ENCODE results near the gene ZNF654.

DNA sequence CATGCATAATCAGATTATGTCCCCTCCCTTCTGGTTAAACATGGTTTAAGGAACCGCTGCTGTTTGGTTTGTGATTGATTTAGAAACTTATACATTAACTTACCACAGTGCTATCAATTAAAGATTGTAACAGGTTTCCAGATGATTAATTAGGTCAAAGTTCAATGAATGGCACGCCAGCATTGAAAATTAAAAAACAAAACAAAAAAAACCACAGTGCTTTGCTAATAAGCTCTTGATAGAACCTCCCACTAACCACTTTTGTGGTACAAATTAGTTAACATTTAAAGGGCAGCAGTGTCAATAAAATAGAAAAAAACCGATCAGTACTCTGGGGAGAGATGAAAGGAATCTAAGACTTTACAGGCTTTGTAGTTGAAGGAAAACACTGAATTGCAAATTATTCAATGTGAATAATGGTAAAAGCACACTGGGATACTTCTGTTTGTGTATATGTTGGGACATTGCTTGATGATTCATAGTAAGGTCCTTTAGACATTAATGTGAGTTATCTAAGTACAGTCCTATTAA is 83.1 kb downstream of the ZNF654 start:
- TF ChIP-seq, protein P1, sequence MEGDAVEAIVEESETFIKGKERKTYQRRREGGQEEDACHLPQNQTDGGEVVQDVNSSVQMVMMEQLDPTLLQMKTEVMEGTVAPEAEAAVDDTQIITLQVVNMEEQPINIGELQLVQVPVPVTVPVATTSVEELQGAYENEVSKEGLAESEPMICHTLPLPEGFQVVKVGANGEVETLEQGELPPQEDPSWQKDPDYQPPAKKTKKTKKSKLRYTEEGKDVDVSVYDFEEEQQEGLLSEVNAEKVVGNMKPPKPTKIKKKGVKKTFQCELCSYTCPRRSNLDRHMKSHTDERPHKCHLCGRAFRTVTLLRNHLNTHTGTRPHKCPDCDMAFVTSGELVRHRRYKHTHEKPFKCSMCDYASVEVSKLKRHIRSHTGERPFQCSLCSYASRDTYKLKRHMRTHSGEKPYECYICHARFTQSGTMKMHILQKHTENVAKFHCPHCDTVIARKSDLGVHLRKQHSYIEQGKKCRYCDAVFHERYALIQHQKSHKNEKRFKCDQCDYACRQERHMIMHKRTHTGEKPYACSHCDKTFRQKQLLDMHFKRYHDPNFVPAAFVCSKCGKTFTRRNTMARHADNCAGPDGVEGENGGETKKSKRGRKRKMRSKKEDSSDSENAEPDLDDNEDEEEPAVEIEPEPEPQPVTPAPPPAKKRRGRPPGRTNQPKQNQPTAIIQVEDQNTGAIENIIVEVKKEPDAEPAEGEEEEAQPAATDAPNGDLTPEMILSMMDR (IDR thresholded peaks at IDR 0.05): no peak
- TF ChIP-seq TAF1 (IDR thresholded peaks at IDR 0.05; ENCODE audit: borderline replicate concordance, low read depth, low read length) (no peak), POLR2AphosphoS5 (IDR thresholded peaks at IDR 0.05; ENCODE audit: low read depth, low read length) (no peak), YY1 (IDR thresholded peaks at IDR 0.05; ENCODE audit: low read depth) (no peak)
- TF ChIP-seq, protein P2, sequence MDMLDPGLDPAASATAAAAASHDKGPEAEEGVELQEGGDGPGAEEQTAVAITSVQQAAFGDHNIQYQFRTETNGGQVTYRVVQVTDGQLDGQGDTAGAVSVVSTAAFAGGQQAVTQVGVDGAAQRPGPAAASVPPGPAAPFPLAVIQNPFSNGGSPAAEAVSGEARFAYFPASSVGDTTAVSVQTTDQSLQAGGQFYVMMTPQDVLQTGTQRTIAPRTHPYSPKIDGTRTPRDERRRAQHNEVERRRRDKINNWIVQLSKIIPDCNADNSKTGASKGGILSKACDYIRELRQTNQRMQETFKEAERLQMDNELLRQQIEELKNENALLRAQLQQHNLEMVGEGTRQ (IDR thresholded peaks at IDR 0.05; ENCODE audit: borderline replicate concordance, low read depth, low read length): no peak

Data from SK-N-SH (cell line).